Measurements from ENCODE around the gene NT5M.

Gene NT5M

GRCh38 chr17:17395885-17396284 is 92.7 kb downstream of the NT5M start:
- DNase-seq: no peak

Measured in NCI-H446 (cell line).